Skeletal muscle satellite cell (primary cell): ENCODE data around the gene MESP1.
A peak's percentile ranks its signal among the peaks of the same experiment; 100 is the strongest.

Experiments
- H3K27me3 ChIP-seq: 2 replicates; pipeline ENCODE4 v1.7.0; 2013; ENCODE audit warnings: low read length; ENCODE audit not compliant: control insufficient read depth, insufficient read depth
- H3K36me3 ChIP-seq: 2 replicates; pipeline ENCODE4 v1.7.0; 2013; ENCODE audit warnings: mild to moderate bottlenecking, control low read depth, low read length; ENCODE audit not compliant: insufficient read depth
- H3K4me1 ChIP-seq: 2 replicates; pipeline ENCODE4 v1.7.0; 2013; ENCODE audit warnings: low read length; ENCODE audit not compliant: control insufficient read depth, insufficient read depth
- H3K4me2 ChIP-seq: 2 replicates; pipeline ENCODE4 v1.7.0; 2013; ENCODE audit warnings: mild to moderate bottlenecking, low read length
- H3K4me3 ChIP-seq: 2 replicates; pipeline ENCODE4 v1.7.0; 2013; ENCODE audit warnings: low read length
- H3K9ac ChIP-seq: 2 replicates; pipeline ENCODE4 v1.7.0; 2013; ENCODE audit warnings: mild to moderate bottlenecking, low read depth, low read length, moderate library complexity
- H3K9me3 ChIP-seq: replicated peaks from 2 replicates; pipeline ENCODE4 v1.7.0; 2013; ENCODE audit warnings: mild to moderate bottlenecking, control low read depth, low read length

MESP1 gene

GRCh38 chr15:89754361-89755154, 3.5 kb upstream of the MESP1 start:
- peaks cover 7% of the 10 kb centered on the region for H3K4me1 ChIP-seq
- H3K9ac ChIP-seq = no peak overlapping the region
- no peak overlapping the region for H3K4me3 ChIP-seq
- H3K36me3 ChIP-seq = no peaks in the 10 kb centered on the region
- no peak overlapping the region for H3K4me2 ChIP-seq
- no peaks in the 10 kb centered on the region for H3K9me3 ChIP-seq
- H3K27me3 ChIP-seq = peaks cover 9% of the 10 kb centered on the region

GRCh38 chr15:89753855-89754254, 2.8 kb upstream of the MESP1 start:
- no peaks in the 10 kb centered on the region for H3K9me3 ChIP-seq
- H3K36me3 ChIP-seq = no peaks in the 10 kb centered on the region
- H3K27me3 ChIP-seq = peaks cover 13% of the 10 kb centered on the region
- no peak overlapping the region for H3K4me3 ChIP-seq
- no peak overlapping the region for H3K4me2 ChIP-seq
- no peak overlapping the region for H3K9ac ChIP-seq
- peaks cover 7% of the 10 kb centered on the region for H3K4me1 ChIP-seq

GRCh38 chr15:89751748-89752147, 699 bp upstream of the MESP1 start:
- Histone ChIP-seq H3K9me3 (no peaks in the 10 kb centered on the region), H3K36me3 (no peaks in the 10 kb centered on the region), H3K4me2 (no peak overlapping the region), H3K4me1 (peaks cover 7% of the 10 kb centered on the region), H3K4me3 (no peak overlapping the region), H3K9ac (no peak overlapping the region), H3K27me3 (peaks cover 10% of the 10 kb centered on the region)

DNA sequence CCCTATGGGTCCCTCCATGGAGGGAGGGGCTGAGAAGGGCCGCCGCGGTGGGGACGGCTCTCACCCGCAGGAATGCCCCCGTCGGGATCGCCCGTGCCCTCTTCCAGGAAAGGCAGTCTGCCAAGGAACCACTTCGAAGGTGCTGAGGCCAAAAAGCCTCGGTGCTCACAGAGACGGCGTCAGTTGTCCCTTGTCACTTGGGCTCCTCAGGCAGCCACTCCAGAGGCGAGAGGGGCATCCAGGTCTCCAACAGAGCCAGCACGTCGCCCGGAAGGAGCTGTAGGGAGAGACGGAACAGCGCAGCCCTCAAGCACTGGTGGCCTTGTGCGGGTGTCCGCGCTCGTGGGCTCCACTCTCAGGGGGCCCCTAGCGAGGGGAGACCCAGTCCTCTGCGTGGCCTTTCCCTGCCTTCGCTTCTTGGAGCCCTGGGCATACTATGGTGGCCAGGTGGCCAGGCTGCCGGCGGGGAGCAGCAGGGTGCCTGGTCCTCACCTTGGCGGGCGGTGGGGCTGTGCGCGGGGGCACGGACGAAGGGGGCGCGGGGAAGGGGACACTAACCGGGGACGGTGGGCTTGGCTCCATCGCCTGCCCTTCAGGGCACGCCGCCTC, 994 bp downstream of the MESP1 start:
- peak overlapping the region; percentile 90 for H3K4me2 ChIP-seq
- no peaks in the 10 kb centered on the region for H3K9me3 ChIP-seq
- H3K4me1 ChIP-seq = peaks cover 7% of the 10 kb centered on the region
- no peaks in the 10 kb centered on the region for H3K36me3 ChIP-seq
- H3K27me3 ChIP-seq = peaks cover 10% of the 10 kb centered on the region
- H3K4me3 ChIP-seq = peak overlapping the region; percentile 89
- H3K9ac ChIP-seq = no peak overlapping the region

GRCh38 chr15:89749526-89749925, 1.5 kb downstream of the MESP1 start:
- Histone ChIP-seq H3K9ac (no peak overlapping the region), H3K27me3 (peaks cover 12% of the 10 kb centered on the region), H3K36me3 (no peaks in the 10 kb centered on the region), H3K4me1 (peaks cover 7% of the 10 kb centered on the region), H3K4me2 (no peak overlapping the region), H3K4me3 (no peak overlapping the region), H3K9me3 (no peaks in the 10 kb centered on the region)

DNA sequence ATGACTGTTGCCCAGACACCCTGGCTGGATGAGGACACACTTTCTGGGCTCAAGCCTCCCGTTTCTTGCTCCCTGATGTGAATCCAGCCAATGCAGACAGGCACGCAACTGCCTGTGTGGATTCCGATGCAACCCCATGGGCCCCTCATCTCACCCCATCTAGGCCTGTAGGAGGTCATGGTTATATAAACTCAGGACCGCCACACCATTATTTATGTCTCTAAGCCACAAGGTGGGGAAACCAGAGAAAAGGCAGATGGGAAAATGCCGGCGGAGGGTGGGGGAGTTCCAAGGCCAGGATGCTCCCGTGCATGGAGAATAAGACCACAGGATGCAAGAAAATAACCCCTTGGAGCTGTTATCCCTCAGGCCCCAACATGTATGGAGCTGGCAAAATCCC, 2.0 kb downstream of the MESP1 start:
- no peak overlapping the region for H3K4me2 ChIP-seq
- H3K9ac ChIP-seq = no peak overlapping the region
- H3K36me3 ChIP-seq = no peaks in the 10 kb centered on the region
- H3K9me3 ChIP-seq = no peaks in the 10 kb centered on the region
- no peak overlapping the region for H3K4me3 ChIP-seq
- H3K27me3 ChIP-seq = peaks cover 17% of the 10 kb centered on the region
- peaks cover 7% of the 10 kb centered on the region for H3K4me1 ChIP-seq

DNA sequence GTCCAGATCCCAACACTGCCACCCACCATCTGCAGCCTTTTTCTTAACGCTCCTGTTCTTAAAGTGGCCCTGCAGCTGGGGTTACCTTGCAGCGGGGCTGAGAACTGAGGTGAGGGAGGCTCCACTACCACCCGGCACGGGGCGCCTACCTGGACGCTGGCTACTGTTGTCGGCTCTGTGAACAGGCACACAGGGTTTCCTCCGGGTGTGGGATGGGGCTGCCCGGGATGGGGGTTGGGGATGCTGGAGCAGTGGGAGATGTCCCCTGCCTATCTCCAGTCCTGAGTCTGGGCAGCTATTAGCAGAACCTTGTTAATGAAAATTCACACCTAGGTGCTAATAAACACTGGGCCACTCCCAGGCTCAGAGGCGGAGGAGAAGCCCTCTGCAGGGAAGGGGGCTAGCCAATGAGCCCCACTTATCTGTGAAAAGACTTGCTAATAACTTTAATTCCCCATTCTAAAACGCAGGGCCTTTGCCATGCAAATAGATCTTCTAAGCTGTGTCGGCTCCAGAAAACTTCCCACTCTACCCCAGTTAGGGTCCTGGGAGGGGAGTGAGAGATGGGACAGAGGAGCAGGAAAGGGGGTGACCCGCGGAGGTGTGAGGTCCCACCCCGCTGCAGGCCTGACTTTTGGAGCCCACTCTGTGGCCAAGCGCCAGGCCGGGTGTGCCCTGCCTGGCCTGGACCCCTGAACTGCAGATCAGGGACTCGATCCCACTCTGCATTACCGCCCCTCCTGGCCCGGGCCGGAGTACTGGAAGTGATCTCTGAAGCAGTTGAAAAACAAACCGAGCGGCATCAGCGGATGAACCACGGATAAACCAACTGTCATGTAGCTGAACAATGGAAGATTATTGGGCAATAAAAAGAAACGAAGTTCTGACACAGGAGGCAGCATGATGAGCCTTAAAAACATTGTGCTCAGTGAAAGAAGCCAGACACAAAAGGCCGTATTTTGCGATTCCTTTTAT, 3.1 kb downstream of the MESP1 start:
- H3K4me1 ChIP-seq = peaks cover 7% of the 10 kb centered on the region
- H3K36me3 ChIP-seq = no peaks in the 10 kb centered on the region
- H3K9ac ChIP-seq = no peak overlapping the region
- H3K4me3 ChIP-seq = no peak overlapping the region
- H3K27me3 ChIP-seq = peaks cover 23% of the 10 kb centered on the region
- no peak overlapping the region for H3K4me2 ChIP-seq
- no peaks in the 10 kb centered on the region for H3K9me3 ChIP-seq

DNA sequence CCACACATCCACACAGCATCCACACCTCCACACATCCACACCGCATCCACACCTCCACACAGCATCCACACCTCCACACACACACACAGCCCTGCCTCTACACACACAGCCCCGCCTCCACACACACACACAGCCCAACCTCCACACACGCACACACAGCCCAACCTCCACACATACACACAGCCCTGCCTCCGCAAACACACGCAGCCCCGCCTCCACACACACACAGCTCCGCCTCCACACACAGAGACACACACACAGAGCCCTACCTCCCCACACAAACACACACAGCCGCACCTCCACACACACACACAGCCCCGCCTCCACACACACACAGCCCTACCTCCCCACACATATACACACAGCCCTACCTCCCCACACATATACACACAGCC, 4.7 kb downstream of the MESP1 start:
- peaks cover 27% of the 10 kb centered on the region for H3K27me3 ChIP-seq
- H3K9me3 ChIP-seq = no peaks in the 10 kb centered on the region
- H3K4me3 ChIP-seq = no peak overlapping the region
- no peak overlapping the region for H3K9ac ChIP-seq
- peaks cover 7% of the 10 kb centered on the region for H3K4me1 ChIP-seq
- no peaks in the 10 kb centered on the region for H3K36me3 ChIP-seq
- H3K4me2 ChIP-seq = no peak overlapping the region

DNA sequence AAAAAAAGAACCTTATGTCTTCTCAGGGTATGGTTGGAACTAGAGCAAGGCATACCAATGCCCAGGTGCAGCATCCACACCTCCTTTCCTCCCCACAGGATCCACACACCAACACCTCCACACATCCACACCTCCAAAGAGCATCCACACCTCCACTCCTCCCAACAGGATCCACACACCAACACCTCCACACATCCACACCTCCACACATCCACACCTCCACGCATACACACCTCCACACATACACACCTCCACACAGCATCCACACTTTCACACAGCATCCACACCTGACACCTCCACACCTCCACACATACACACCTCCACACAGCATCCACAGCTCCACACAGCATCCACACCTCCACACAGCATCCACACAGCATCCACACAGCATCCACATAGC, 5.3 kb downstream of the MESP1 start:
- Histone ChIP-seq H3K36me3 (no peaks in the 10 kb centered on the region), H3K27me3 (peaks cover 27% of the 10 kb centered on the region), H3K9ac (no peak overlapping the region), H3K4me2 (no peak overlapping the region), H3K4me3 (no peak overlapping the region), H3K9me3 (no peaks in the 10 kb centered on the region), H3K4me1 (peaks cover 7% of the 10 kb centered on the region)

DNA sequence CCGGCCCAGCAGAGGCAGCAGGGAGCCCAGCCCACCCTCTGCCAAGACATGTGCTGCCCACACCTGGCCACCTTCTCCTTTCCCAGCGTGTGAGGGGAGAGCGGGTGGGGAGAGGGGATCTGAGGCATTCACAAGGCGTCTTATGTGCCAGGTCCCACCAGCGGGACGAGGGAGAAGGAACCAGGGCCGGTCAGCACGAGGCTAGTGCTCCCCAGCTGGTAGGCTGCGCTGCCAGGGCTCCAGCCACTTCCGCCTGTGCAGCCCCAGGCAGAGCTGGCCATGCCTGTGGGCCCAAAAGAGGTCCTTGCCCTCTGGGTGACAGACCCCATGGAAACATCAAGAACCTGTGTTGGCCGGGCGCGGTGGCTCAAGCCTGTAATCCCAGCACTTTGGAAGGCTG, 5.9 kb downstream of the MESP1 start:
- no peak overlapping the region for H3K9ac ChIP-seq

GRCh38 chr15:89743594-89743993, 7.5 kb downstream of the MESP1 start:
- no peaks in the 10 kb centered on the region for H3K36me3 ChIP-seq
- no peak overlapping the region for H3K4me3 ChIP-seq
- H3K9ac ChIP-seq = no peak overlapping the region
- H3K9me3 ChIP-seq = no peaks in the 10 kb centered on the region
- H3K27me3 ChIP-seq = peaks cover 20% of the 10 kb centered on the region
- H3K4me1 ChIP-seq = no peaks in the 10 kb centered on the region
- no peak overlapping the region for H3K4me2 ChIP-seq

More for the DNA sequence above, 5.9 kb downstream of the MESP1 start:
- H3K9me3 ChIP-seq = no peaks in the 10 kb centered on the region
- no peaks in the 10 kb centered on the region for H3K36me3 ChIP-seq
- H3K4me3 ChIP-seq = no peak overlapping the region
- peaks cover 2% of the 10 kb centered on the region for H3K4me1 ChIP-seq
- peaks cover 26% of the 10 kb centered on the region for H3K27me3 ChIP-seq
- no peak overlapping the region for H3K4me2 ChIP-seq
